AG09309 (cell line): Measurements from ENCODE around the gene SLC47A1.
"Not testable (repeated sequence)": the region's sequence is repeated elsewhere in the genome, so short reads cannot be mapped to it uniquely, and the experiment has no call there.

Source experiments
- DNase-seq: peaks from one replicate; pipeline ENCODE4 v3.0.0-alpha.2; 2010; ENCODE audit warnings: low read depth
- H3K4me3 ChIP-seq: 2 replicates; pipeline ENCODE4 v1.5.1; 2011; ENCODE audit warnings: mild to moderate bottlenecking, low read depth, low read length, moderate library complexity; ENCODE audit not compliant: control insufficient read depth
- CTCF ChIP-seq: IDR thresholded peaks from 2 replicates; pipeline ENCODE4 v1.5.1; 2011; ENCODE audit warnings: mild to moderate bottlenecking, low read depth, low read length, inconsistent platforms; ENCODE audit not compliant: insufficient read depth, control insufficient read depth; ENCODE audit errors: missing control alignments

Gene SLC47A1

GRCh38 chr17:19579867-19580565 lies 46.4 kb downstream of the SLC47A1 start:
- H3K4me3 ChIP-seq: peak overlapping the region; percentile 14
- no peak for TF ChIP-seq CTCF
- no peak for DNase-seq

GRCh38 chr17:19580566-19580920 lies 46.9 kb downstream of the SLC47A1 start:
- DNase-seq, H3K4me3 ChIP-seq: not testable (repeated sequence)

GRCh38 chr17:19582152-19582551 lies 48.5 kb downstream of the SLC47A1 start:
- not testable (repeated sequence) for H3K4me3 ChIP-seq, DNase-seq

GRCh38 chr17:19583871-19584270 lies 50.2 kb downstream of the SLC47A1 start:
- no peak for TF ChIP-seq CTCF
- no peak for DNase-seq
- H3K4me3 ChIP-seq: no peak overlapping the region

GRCh38 chr17:19590451-19590850 lies 56.8 kb downstream of the SLC47A1 start:
- TF ChIP-seq CTCF: no peak
- H3K4me3 ChIP-seq: no peak overlapping the region
- DNase-seq: no peak

- no peak for DNase-seq
- TF ChIP-seq CTCF: no peak
- H3K4me3 ChIP-seq: no peak overlapping the region
Observed at GRCh38 chr17:19590912-19591551, 57.4 kb downstream of the SLC47A1 start.

GRCh38 chr17:19592316-19592715 lies 58.7 kb downstream of the SLC47A1 start:
- no peak for TF ChIP-seq CTCF
- no peak for DNase-seq
- no peak overlapping the region for H3K4me3 ChIP-seq

GRCh38 chr17:19596869-19597268 lies 63.2 kb downstream of the SLC47A1 start:
- no peak for TF ChIP-seq CTCF
- DNase-seq: no peak
- H3K4me3 ChIP-seq: no peak overlapping the region
